Breast epithelium (tissue), 4 donors: ENCODE results near the gene WWOX. TPM values are rescaled to one million over a fixed set of nuclear protein-coding genes. Genes with fewer than 3 reads are reported as not detected.

ENCODE experiments used
- DNase-seq, 2 donors: peaks; one replicate each; pipeline ENCODE4 v3.0.0-alpha.2; 2019; ENCODE audit warnings: low spot score in 2 of 2
- H3K27ac ChIP-seq, 2 donors: fragments of 200-600 bp; sonication (generic) in 1 of 2; one replicate each; pipeline ENCODE4 v1.5.1; 2016 to 2019; ENCODE audit warnings: mild to moderate bottlenecking in 1 of 2
- H3K27me3 ChIP-seq, 2 donors: fragments of 200-600 bp; sonication (generic) in 1 of 2; one replicate each; pipeline versions ENCODE4 v1.5.1 to v1.6.0; 2017 to 2019; ENCODE audit warnings: control low read depth in 1 of 2, mild to moderate bottlenecking in 1 of 2
- H3K36me3 ChIP-seq: fragments of 200-600 bp; one replicate; pipeline ENCODE4 v1.5.1; 2019
- H3K4me1 ChIP-seq, 2 donors: fragments of 200-600 bp; sonication (generic); one replicate each; pipeline ENCODE4 v1.5.1; 2016 to 2019; ENCODE audit warnings: control low read depth in 1 of 2
- H3K4me3 ChIP-seq, 3 donors: fragments of 200-600 bp; sonication (generic); 1 replicate in 2 of 3; 2 replicates in 1 of 3; pipeline ENCODE4 v1.5.1; 2016 to 2019; ENCODE audit warnings: mild to moderate bottlenecking in 3 of 3, moderate library complexity in 2 of 3
- H3K9me3 ChIP-seq, 2 donors: fragments of 200-600 bp; sonication (generic) in 1 of 2; one replicate each; pipeline ENCODE4 v1.5.1; 2016 to 2019; ENCODE audit warnings: control low read depth in 1 of 2
- POLR2A ChIP-seq: fragments of 450-650 bp; IDR thresholded peaks from one replicate; pipeline ENCODE4 v1.6.1; 2016; ENCODE audit warnings: antibody characterized with exemption, mild to moderate bottlenecking, moderate library complexity
- POLR2AphosphoS5 ChIP-seq, 3 donors: sonication (generic); formaldehyde crosslinking; IDR thresholded peaks; one replicate each; pipeline ENCODE4 v1.6.1; 2017; ENCODE audit warnings: antibody characterized with exemption in 3 of 3
- intact Hi-C: fragments of 100-400 bp; cut with DNase I; formaldehyde crosslinking; loops from one replicate; pipeline ENCODE4 v1.15.1; 2023; ENCODE audit warnings: low total_unique reads
- total RNA-seq, 3 donors: library from RNA; depleted of rRNA; stranded (reverse); fragments of >200 nt; gene quantifications; one replicate each; pipeline ENCODE4 v1.1.0, GENCODE V29; 2016
- TF ChIP-seq, protein P1 (sequence below), 3 donors: fragments of 450-650 bp; IDR thresholded peaks; one replicate each; pipeline ENCODE4 v1.5.1; 2016 to 2017; ENCODE audit warnings: antibody characterized with exemption in 3 of 3, mild to moderate bottlenecking in 3 of 3, moderate library complexity in 3 of 3

The WWOX gene
- total RNA-seq, 3 donors from 2014 or later, result 42.9 to 73.6 (median 43.4) TPM

GRCh38 chr16:78465730-78466129, 366.3 kb downstream of the WWOX start:
- H3K36me3 ChIP-seq, result no peaks in the 10 kb centered on the region
- no peaks in the 10 kb centered on the region for H3K4me1 ChIP-seq
- H3K27ac ChIP-seq, result no peak overlapping the region
- no peaks in the 10 kb centered on the region for H3K27me3 ChIP-seq
- no peak for TF ChIP-seq POLR2AphosphoS5 (IDR thresholded peaks at IDR 0.05)
- TF ChIP-seq POLR2A, result no peak
- TF ChIP-seq, protein P1, sequence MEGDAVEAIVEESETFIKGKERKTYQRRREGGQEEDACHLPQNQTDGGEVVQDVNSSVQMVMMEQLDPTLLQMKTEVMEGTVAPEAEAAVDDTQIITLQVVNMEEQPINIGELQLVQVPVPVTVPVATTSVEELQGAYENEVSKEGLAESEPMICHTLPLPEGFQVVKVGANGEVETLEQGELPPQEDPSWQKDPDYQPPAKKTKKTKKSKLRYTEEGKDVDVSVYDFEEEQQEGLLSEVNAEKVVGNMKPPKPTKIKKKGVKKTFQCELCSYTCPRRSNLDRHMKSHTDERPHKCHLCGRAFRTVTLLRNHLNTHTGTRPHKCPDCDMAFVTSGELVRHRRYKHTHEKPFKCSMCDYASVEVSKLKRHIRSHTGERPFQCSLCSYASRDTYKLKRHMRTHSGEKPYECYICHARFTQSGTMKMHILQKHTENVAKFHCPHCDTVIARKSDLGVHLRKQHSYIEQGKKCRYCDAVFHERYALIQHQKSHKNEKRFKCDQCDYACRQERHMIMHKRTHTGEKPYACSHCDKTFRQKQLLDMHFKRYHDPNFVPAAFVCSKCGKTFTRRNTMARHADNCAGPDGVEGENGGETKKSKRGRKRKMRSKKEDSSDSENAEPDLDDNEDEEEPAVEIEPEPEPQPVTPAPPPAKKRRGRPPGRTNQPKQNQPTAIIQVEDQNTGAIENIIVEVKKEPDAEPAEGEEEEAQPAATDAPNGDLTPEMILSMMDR (IDR thresholded peaks at IDR 0.05), result no peak
- H3K4me3 ChIP-seq, result no peak overlapping the region
- no peak for DNase-seq
- intact Hi-C loops, result no loop called here
- H3K9me3 ChIP-seq, result peaks cover 0 to 6% of the 10 kb centered on the region in 2 donors

DNA sequence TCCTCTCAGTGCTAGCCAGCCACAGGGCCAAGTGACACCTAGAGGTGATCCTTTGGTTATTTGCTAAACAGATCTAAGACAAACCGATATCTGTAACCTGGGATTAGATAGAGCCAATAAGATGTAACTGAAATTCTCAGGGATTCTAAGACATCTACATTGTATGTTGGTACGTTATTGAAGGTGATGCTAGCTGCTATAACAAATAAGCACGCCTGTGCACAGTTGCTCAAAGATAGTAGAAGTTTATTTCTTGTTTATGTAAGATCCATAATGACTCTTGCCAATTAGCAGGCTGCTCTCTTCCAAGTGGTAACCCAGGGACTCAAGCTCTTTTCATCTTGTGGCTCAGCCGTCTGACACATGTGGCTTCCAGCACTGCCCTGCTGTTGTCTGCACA, 370.3 kb downstream of the WWOX start:
- Histone ChIP-seq H3K27me3 (no peaks in the 10 kb centered on the region), H3K4me3 (no peak overlapping the region), H3K4me1 (no peaks in the 10 kb centered on the region), H3K36me3 (no peaks in the 10 kb centered on the region), H3K27ac (no peak overlapping the region), H3K9me3 (peaks cover 0 to under 1% of the 10 kb centered on the region in 2 donors)
- no peak for DNase-seq
- intact Hi-C loops, result no loop called here
- TF ChIP-seq POLR2AphosphoS5 (IDR thresholded peaks at IDR 0.05) (no peak), POLR2A (no peak)
- TF ChIP-seq, protein P1 (IDR thresholded peaks at IDR 0.05), result no peak

DNA sequence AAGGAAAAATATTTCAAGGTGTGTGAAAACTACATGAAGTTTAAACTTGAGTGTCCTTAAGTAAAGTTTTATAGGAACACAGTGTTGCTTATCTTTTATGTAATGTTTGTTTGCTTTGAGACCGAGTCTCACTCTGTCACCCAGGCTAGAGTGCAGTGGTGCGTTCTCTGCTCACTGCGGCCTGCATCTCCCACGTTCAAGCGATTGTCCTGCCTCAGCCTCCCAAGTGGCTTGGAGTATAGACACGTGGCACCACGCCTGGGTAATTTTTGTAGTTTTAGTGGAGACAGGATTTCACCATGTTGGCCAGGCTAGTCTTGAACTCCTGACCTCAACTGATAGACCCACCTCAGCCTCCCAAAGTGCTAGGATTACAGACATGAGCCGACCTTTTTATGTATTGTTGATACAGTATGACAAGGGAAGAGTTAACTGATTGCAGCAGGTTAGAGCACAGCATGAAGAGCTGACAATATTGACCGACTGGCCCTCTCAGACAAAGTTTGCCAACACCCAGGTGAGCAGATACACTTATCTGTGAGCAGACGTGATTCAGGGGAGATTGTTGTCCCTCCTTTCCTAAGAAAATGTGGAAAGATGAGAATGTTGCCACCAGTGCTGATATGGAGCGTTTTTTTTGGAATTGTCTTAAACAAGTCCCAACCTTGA, 373.7 kb downstream of the WWOX start:
- no peaks in the 10 kb centered on the region for H3K9me3 ChIP-seq
- DNase-seq, result no peak
- H3K4me3 ChIP-seq, result no peak overlapping the region
- no peaks in the 10 kb centered on the region for H3K36me3 ChIP-seq
- H3K4me1 ChIP-seq, result no peaks in the 10 kb centered on the region
- TF ChIP-seq, protein P1 (IDR thresholded peaks at IDR 0.05), result no peak
- TF ChIP-seq POLR2AphosphoS5 (IDR thresholded peaks at IDR 0.05), result no peak
- TF ChIP-seq POLR2A, result no peak
- intact Hi-C loops, result no loop called here
- H3K27me3 ChIP-seq, result no peaks in the 10 kb centered on the region
- H3K27ac ChIP-seq, result no peak overlapping the region

- Histone ChIP-seq H3K27me3 (no peaks in the 10 kb centered on the region), H3K4me1 (no peaks in the 10 kb centered on the region), H3K27ac (no peak overlapping the region), H3K36me3 (no peaks in the 10 kb centered on the region), H3K9me3 (no peaks in the 10 kb centered on the region), H3K4me3 (no peak overlapping the region)
- intact Hi-C loops, result no loop called here
- DNase-seq, result no peak
- TF ChIP-seq, protein P1 (IDR thresholded peaks at IDR 0.05), result no peak
- TF ChIP-seq POLR2AphosphoS5 (IDR thresholded peaks at IDR 0.05) (no peak), POLR2A (no peak)
These were observed 375.3 kb downstream of the WWOX start for GRCh38 chr16:78474762-78475161.

- Histone ChIP-seq H3K9me3 (no peaks in the 10 kb centered on the region), H3K4me1 (no peaks in the 10 kb centered on the region), H3K36me3 (no peaks in the 10 kb centered on the region), H3K27me3 (no peaks in the 10 kb centered on the region), H3K4me3 (no peak overlapping the region), H3K27ac (no peak overlapping the region)
- intact Hi-C loops, result no loop called here
- DNase-seq, result no peak
- no peak for TF ChIP-seq POLR2A
- TF ChIP-seq, protein P1 (IDR thresholded peaks at IDR 0.05), result no peak
- no peak for TF ChIP-seq POLR2AphosphoS5 (IDR thresholded peaks at IDR 0.05)
These were observed 377.2 kb downstream of the WWOX start for GRCh38 chr16:78476615-78477014.
